Mononuclear cell (primary cell): Measurements from ENCODE around the gene QSER1. TPM values are rescaled to one million over a fixed set of nuclear protein-coding genes. Genes with fewer than 3 reads are reported as not detected.

Experiments used
- H3K27me3 ChIP-seq: 2 replicates; pipeline ENCODE4 v1.6.0; 2011; ENCODE audit warnings: low read length, control low read depth; ENCODE audit not compliant: insufficient read depth
- H3K4me1 ChIP-seq: 2 replicates; pipeline ENCODE4 v1.5.1; 2011; ENCODE audit warnings: mild to moderate bottlenecking, low read length, control low read depth; ENCODE audit not compliant: insufficient read depth
- H3K4me3 ChIP-seq: 2 replicates; pipeline ENCODE4 v1.5.1; 2011; ENCODE audit warnings: mild to moderate bottlenecking, low read length, moderate library complexity
- H3K9me3 ChIP-seq: 2 replicates; pipeline ENCODE4 v1.5.1; 2011; ENCODE audit warnings: low read depth, mild to moderate bottlenecking, control low read depth, low read length
- total RNA-seq: library from RNA; depleted of rRNA; stranded (reverse); fragments of >200 nt; gene quantifications from one replicate; pipeline ENCODE4 v1.2.3, GENCODE V29; 2012

QSER1 gene
- total RNA-seq, 1 donor = 14.8 TPM

DNA sequence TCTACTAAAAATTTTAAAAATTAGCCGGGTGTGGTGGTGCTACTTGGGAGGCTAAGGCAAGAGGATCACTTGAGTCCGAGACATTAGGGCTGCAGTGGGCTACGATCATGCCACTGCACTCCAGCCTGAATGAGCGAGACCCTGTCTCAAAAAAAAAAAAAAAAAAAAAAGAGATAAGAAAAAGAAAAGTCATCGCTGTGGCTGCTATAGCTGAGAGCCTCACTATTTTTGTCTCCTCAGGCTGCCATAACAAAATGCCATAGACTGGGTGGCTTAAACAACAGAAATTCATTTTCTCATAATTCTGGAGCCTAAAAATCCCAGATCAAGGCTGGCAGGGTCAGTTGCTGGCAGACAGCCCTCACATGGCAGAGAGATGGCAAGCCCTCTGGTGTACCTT is 93.0 kb downstream of the QSER1 start:
- no peaks in the 10 kb centered on the region for H3K9me3 ChIP-seq
- no peak overlapping the region for H3K4me3 ChIP-seq
- H3K27me3 ChIP-seq = no peaks in the 10 kb centered on the region
- H3K4me1 ChIP-seq = no peaks in the 10 kb centered on the region

DNA sequence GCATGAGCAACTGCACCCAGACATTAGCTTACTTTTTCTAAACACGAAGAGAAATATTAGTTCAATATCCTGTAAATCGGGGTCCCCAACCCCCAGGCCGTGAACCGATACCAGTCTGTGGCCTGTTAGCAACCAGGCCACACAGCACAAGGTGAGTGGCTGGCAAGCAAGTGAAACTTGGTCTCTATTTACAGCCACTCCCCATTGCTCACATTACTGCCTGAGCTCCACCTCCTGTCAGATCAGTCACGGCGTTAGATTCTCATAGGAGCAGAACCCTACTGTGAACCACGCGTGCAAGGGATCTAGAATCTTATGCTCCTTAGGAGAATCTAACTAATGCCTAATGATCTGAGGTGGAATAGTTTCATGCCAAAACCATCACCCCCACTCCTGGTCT is 95.2 kb downstream of the QSER1 start:
- no peaks in the 10 kb centered on the region for H3K27me3 ChIP-seq
- peaks cover 8% of the 10 kb centered on the region for H3K9me3 ChIP-seq
- H3K4me1 ChIP-seq = no peaks in the 10 kb centered on the region
- H3K4me3 ChIP-seq = no peak overlapping the region

DNA sequence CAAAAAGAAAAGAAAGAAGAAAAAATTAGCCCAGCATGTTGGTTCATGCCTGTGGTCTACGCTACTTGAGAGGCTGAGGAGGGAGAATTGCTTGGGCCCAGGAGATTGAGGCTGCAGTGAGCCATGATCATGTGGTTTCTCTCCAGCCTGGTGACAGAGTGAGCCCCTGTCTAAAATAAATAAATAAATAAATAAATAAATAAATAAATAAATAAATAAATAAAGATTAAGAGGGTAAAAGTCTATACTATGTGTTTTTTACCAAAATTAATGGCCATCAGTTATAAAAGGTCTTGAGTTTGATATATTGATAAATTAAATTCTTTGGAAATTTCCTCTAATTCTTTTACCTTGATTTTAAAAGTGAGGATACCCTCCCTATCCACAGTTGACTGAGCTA is 97.9 kb downstream of the QSER1 start:
- no peaks in the 10 kb centered on the region for H3K27me3 ChIP-seq
- peaks cover 8% of the 10 kb centered on the region for H3K9me3 ChIP-seq
- no peaks in the 10 kb centered on the region for H3K4me1 ChIP-seq
- H3K4me3 ChIP-seq = no peak overlapping the region

DNA sequence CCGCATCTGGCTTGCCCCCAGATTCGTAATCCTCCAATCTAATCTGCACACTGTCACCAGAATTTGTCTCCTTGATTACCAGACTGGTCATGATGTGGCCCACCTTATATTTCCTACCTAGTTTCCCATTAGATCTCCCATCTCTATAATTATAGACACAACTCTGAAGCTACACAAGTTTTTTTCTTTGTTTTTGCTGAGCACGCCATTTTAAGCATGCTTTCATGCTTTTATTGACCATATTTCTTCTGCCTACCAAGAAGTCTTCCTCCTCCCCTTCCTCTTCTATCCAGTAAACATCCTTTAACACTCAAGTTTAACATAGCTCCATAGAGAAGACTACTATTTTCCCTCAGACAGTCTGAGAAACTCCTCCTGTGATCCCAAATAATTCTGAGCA is 98.8 kb downstream of the QSER1 start:
- Histone ChIP-seq H3K4me3 (no peak overlapping the region), H3K9me3 (peaks cover 8% of the 10 kb centered on the region), H3K4me1 (no peaks in the 10 kb centered on the region), H3K27me3 (no peaks in the 10 kb centered on the region)

DNA sequence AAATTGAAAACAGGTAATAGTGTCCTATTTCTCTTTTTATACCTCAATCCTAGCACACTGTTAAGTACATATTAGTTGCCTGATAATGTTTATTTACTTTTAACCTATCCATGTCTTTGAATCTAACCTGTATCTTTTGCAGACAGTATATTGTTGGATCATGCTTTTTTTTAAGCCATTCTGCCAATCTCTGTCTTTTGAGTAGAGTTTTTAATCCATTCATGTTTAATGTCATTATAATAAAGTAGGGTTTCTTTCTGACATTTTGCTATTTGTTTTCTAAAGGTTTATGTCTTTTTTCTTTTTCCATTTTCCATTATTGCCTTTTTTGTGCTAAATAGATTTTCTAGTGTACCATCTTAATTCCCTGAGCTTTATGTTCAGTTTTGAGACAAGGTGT is 99.3 kb downstream of the QSER1 start:
- Histone ChIP-seq H3K4me3 (no peak overlapping the region), H3K27me3 (no peaks in the 10 kb centered on the region), H3K4me1 (no peaks in the 10 kb centered on the region), H3K9me3 (peaks cover 8% of the 10 kb centered on the region)

DNA sequence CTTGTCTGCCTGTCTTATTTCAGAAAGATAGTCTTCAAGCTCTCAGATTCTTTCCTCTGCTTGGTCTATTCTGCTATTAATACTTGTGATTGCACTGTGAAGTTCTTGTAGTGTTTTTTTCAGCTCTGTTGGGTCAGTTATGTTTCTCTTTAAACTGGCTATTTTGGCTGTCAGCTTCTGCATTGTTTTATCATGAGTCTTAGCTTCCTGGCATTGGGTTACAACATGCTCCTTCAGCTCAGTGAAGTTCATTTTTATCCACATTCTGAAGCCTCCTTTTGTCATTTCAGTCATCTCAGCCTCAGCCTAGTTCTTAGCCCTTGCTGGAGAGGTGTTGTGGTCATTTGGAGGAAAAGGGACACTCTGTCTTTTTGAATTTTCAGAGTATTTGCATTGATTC is 107.6 kb downstream of the QSER1 start:
- Histone ChIP-seq H3K27me3 (no peaks in the 10 kb centered on the region), H3K4me3 (no peak overlapping the region), H3K4me1 (no peaks in the 10 kb centered on the region), H3K9me3 (no peaks in the 10 kb centered on the region)

DNA sequence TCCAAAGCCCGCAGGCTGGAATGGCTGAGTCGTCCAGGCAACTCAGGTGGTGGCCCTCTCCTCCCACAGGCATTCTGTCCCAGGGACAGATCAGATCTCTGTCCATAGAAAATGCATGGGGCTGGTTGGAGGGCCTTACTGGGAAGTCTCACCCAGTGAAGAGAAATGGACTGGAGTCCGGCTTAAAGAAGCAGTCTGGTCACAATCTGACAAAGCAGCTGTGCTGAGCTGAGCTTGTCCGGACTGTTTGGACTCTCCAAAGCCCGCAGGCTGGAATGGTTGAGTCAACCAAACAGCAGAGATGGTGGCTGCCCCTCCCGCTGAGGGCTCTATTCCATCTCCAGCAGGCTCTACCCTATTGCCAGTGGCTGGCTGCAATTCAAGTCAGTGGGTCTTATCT is 108.7 kb downstream of the QSER1 start:
- H3K27me3 ChIP-seq = no peaks in the 10 kb centered on the region
- H3K9me3 ChIP-seq = no peaks in the 10 kb centered on the region
- peaks cover 4% of the 10 kb centered on the region for H3K4me1 ChIP-seq
- H3K4me3 ChIP-seq = no peak overlapping the region

DNA sequence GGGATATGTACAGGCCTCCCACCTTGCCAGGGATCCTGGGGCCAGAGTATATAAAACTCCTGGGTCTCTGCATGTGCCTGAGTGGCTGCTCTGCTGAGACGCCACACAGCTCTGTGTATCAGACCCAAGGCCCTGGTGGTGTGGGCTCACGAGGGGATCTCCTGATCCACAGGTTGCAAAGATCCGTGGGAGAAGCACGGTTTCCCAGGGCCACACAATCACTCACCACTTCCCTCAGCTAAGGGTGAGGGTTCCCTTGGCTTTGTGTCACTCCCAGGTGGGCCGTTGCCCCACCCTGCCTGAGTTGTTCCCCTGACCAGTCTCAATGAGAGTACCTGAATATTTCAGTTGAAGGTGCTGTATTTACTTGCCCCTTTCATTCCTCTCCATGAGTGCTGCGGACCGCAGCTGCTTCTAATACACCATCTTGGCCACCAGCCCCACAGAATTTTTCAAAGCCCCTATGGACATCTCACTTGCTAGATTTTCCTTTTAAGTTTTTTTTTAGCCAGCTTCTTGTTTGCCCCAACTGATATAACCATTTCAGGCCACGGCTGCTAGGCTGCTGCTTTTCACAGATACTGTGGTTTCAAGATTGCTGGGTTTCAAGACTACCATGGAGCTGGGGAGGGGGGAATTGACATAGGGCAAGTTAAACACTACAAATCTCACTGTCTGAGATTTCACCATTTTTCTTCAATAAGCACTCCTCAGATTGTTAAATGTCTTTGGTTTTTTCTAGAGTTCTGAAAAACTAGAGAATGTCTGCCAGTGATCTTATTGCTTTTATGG is 109.3 kb downstream of the QSER1 start:
- no peak overlapping the region for H3K4me3 ChIP-seq
- peaks cover 4% of the 10 kb centered on the region for H3K4me1 ChIP-seq
- no peaks in the 10 kb centered on the region for H3K9me3 ChIP-seq
- no peaks in the 10 kb centered on the region for H3K27me3 ChIP-seq

DNA sequence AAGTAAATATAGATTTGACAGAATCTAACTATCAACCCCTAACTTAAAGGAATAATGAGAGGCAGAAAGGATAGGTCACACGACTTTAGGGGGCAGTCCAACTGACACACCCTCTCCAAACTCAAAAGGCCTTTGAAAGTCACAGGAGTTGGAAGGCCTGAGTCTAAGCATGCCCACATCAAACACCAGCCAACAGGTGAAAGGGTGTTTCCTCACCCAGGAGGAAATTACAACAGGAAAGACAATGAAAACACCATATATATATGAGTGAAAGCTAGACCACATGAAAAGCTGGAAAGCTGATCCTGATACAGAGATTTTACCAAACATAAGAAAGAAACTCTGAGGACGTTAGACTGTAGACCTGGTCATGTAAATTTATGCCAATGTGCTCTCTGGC is 112.6 kb downstream of the QSER1 start:
- Histone ChIP-seq H3K4me3 (no peak overlapping the region), H3K27me3 (no peaks in the 10 kb centered on the region), H3K9me3 (no peaks in the 10 kb centered on the region), H3K4me1 (peaks cover 4% of the 10 kb centered on the region)

DNA sequence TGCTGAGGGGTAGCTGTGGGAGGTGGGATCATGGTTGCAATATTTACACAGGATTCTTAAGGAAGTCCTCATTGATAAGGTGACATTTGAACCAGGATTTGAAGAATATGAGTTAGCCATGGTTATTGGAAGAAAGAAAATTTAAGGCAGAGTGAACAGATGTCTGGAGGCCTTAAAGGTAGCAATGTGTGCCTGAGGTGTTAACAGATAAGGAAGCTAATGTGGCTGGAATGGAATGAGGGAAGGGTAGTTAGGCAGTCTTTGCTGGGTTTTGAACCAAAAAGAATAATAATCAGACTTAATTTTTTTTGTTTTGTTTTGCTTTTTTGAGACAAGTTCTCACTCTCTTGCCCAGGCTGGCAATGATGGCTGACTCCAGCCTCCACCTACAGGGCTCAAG is 113.4 kb downstream of the QSER1 start:
- no peaks in the 10 kb centered on the region for H3K27me3 ChIP-seq
- H3K4me1 ChIP-seq = peaks cover 7% of the 10 kb centered on the region
- H3K4me3 ChIP-seq = no peak overlapping the region

DNA sequence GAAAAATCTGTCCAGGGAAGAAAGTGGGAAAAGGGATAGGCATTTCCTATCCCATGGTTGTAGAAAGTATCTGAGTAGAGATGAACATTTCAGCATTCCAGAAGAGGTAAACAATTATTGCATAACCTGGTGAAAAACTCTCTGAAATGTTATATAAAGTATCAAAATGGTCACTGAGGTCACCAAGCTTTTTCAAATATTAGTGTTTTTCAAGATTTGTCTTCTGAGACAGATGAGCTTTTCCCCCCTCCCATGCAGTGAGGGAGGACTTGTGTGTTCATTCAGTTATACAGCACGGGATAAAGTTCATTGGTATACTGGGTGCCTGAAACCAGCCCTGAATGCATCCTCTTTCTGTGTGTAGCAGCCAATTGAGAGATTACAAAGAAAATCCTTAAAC is 121.1 kb downstream of the QSER1 start:
- Histone ChIP-seq H3K4me3 (no peak overlapping the region), H3K4me1 (peaks cover 33% of the 10 kb centered on the region), H3K27me3 (peaks cover under 1% of the 10 kb centered on the region), H3K9me3 (no peaks in the 10 kb centered on the region)

More for the DNA sequence above, 113.4 kb downstream of the QSER1 start:
- H3K9me3 ChIP-seq = no peaks in the 10 kb centered on the region

DNA sequence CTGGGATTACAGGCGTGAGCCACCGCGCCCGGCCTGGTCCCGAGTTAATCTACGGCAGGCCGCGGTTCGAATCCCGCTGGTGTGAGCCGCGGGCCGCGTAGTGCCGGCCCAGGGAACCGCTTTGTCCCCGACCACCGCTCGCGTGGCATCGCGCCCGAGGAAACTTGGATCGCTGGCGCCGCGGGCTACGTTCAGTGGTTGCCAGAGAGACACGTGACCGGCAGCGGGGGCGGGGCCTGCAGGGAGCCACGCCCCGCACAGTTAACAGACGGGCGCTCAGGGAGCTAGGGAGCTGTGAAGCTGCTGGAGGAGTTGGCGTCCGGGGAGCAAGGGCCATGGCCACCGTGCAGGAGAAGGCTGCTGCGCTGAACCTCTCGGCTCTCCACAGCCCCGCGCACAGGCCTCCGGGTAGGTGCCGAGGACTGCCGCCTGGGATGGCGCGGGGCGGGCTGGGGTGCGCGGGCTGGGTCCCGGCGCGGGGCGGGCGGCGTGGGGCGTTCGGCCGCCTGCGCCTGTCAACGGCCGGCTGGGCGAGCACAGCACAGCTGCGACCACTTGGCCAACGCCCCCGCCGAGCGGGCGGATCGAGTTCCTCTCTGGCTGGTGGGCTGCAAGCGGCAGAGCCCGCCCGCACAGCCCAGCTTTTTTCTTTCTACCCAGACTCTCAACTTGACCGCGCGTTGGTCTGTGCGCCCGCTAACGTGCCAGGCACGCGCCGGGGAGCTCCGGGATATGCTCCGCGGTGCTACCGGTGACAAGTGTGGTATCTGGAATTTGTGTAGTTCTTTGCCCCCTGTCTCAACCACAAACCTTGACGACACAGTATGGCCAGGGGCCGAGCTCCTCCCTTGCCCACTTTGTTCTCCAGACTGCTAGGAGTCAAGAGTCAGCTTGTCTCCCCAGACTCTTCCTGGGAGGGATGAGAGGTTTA is 123.3 kb downstream of the QSER1 start, which contains the start of gene DEPDC7:
DEPDC7 (plus strand) TSS at position 258 of the 931 bp plus-strand sequence; CDS start at position 336, 78 bp downstream.
- Histone ChIP-seq H3K9me3 (no peaks in the 10 kb centered on the region), H3K4me3 (peak within 1 kb of the TSS; percentile 43), H3K4me1 (peaks cover 32% of the 10 kb centered on the region), H3K27me3 (peaks cover 7% of the 10 kb centered on the region)

DNA sequence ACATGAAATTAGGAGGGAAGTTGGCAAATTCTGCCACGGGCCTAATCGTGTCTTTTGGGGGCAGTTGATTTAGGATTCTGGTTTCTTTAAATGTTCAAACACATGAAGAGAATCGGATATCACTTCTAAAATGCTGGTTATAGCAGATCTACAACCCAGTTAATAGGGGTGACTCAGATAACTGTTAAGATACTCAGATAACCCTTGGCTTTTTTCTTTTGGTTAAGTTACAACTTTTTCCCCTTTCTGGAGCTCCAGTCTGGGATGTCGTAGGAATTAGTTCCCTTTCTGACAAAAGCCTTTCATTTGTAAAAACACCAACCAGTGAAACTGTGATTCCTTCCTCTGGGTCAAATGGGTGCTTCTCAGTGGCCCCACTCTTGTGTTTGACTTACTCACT is 124.0 kb downstream of the QSER1 start:
- Histone ChIP-seq H3K4me3 (no peak overlapping the region), H3K27me3 (peaks cover 7% of the 10 kb centered on the region), H3K4me1 (peaks cover 24% of the 10 kb centered on the region), H3K9me3 (no peaks in the 10 kb centered on the region)

DNA sequence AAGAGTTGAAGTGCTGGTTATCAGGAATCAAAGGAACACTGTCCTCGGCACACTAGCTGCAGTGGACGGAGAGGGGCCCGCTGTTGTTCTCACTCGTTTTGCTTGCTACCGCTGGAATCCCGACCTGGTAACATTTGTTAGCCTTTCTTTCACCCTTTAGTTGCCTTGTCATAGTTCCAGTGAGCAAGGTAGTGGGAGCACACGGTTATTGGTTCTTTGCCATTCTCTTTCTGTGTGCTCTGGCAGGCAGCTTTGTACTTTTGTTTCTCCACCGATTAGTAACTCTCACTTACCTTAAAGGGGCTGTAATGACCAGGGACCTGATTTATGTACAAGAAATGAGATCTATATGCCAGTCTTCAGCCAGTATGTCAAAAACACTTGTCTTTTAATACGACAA is 124.9 kb downstream of the QSER1 start:
- Histone ChIP-seq H3K4me3 (no peak overlapping the region), H3K9me3 (no peaks in the 10 kb centered on the region), H3K27me3 (peaks cover 7% of the 10 kb centered on the region), H3K4me1 (peaks cover 16% of the 10 kb centered on the region)

DNA sequence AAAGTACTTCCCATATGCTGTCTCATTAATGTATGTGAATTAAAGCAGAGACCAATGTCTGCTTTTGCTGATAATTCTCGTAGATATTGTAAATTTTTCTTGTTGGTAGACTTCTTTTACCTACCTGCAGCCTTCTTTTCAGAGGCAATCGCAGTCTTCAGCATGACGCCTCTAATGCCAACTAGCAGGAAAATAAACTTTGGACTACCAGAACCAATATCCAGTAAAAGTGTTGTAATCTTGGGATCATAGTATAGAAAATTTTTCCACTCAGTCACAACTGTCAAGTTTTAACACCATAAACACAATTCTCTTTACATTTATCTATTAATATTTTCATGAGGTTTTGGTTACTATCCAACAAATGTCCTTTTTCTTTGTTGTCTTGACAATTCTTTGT is 125.4 kb downstream of the QSER1 start:
- Histone ChIP-seq H3K27me3 (peaks cover 7% of the 10 kb centered on the region), H3K9me3 (no peaks in the 10 kb centered on the region)

More for the DNA sequence above, 125.4 kb downstream of the QSER1 start:
- H3K4me1 ChIP-seq = peaks cover 14% of the 10 kb centered on the region
- H3K4me3 ChIP-seq = no peak overlapping the region
